Trophoblast cell (in vitro differentiated cells and primary cell): ENCODE data around the gene MRPL28.
"Not testable (repeated sequence)": the region's sequence is repeated elsewhere in the genome, so short reads cannot be mapped to it uniquely, and the experiment has no call there.

Source experiments
- DNase-seq, 2 donors: peaks; one replicate each; pipeline ENCODE4 v3.0.0-alpha.2; 2016
- H2AFZ ChIP-seq: 2 replicates; pipeline ENCODE4 v1.6.1; 2013; ENCODE audit warnings: low read length, moderate library complexity, mild to moderate bottlenecking; ENCODE audit not compliant: insufficient read depth, poor library complexity
- H2AK5ac ChIP-seq: 2 replicates; pipeline ENCODE4 v1.6.1; 2013; ENCODE audit warnings: mild to moderate bottlenecking, low read length
- H2BK120ac ChIP-seq: 2 replicates; pipeline ENCODE4 v1.6.1; 2013; ENCODE audit warnings: low read length, mild to moderate bottlenecking, moderate library complexity; ENCODE audit not compliant: insufficient read depth, poor library complexity
- H2BK12ac ChIP-seq: 2 replicates; pipeline ENCODE4 v1.6.1; 2013; ENCODE audit warnings: mild to moderate bottlenecking, low read length, moderate library complexity
- H2BK5ac ChIP-seq: 2 replicates; pipeline ENCODE4 v1.6.1; 2013; ENCODE audit warnings: low read length, low read depth, moderate library complexity, mild to moderate bottlenecking; ENCODE audit not compliant: poor library complexity
- H3K14ac ChIP-seq: 2 replicates; pipeline ENCODE4 v1.6.1; 2013; ENCODE audit warnings: mild to moderate bottlenecking, low read length
- H3K18ac ChIP-seq: 2 replicates; pipeline ENCODE4 v1.6.1; 2013; ENCODE audit warnings: mild to moderate bottlenecking, low read length
- H3K23ac ChIP-seq: 2 replicates; pipeline ENCODE4 v1.6.1; 2013; ENCODE audit warnings: low read length
- H3K27ac ChIP-seq: 2 replicates; pipeline ENCODE4 v1.5.1; 2013; ENCODE audit warnings: low read depth, mild to moderate bottlenecking, inconsistent platforms, low read length, moderate library complexity
- H3K27me3 ChIP-seq: 2 replicates; pipeline ENCODE4 v1.6.1; 2013; ENCODE audit warnings: inconsistent platforms, mild to moderate bottlenecking, low read length, moderate library complexity; ENCODE audit not compliant: insufficient read depth
- H3K36me3 ChIP-seq, 2 experiments: 1 replicate in 1 of 2; 2 replicates in 1 of 2; pipeline ENCODE4 v1.6.1; 2013; ENCODE audit warnings: low read length in 2 of 2, mild to moderate bottlenecking in 2 of 2, moderate library complexity in 1 of 2; ENCODE audit not compliant: insufficient read depth in 2 of 2, control insufficient read depth in 1 of 2
- H3K4ac ChIP-seq: 2 replicates; pipeline ENCODE4 v1.6.1; 2013; ENCODE audit warnings: low read depth, mild to moderate bottlenecking, low read length, moderate library complexity
- H3K4me1 ChIP-seq, 2 experiments: 1 replicate in 1 of 2; 2 replicates in 1 of 2; pipeline ENCODE4 v1.6.1; 2013; ENCODE audit warnings: low read length in 2 of 2, mild to moderate bottlenecking in 2 of 2, moderate library complexity in 1 of 2; ENCODE audit not compliant: insufficient read depth in 2 of 2, control insufficient read depth in 1 of 2
- H3K4me2 ChIP-seq: 2 replicates; pipeline ENCODE4 v1.6.1; 2013; ENCODE audit warnings: inconsistent platforms, mild to moderate bottlenecking, low read length, moderate library complexity
- H3K4me3 ChIP-seq: 2 replicates; pipeline ENCODE4 v1.5.1; 2013; ENCODE audit warnings: mild to moderate bottlenecking, low read depth, low read length, inconsistent platforms
- H3K79me1 ChIP-seq: one replicate; pipeline ENCODE4 v1.6.1; 2013; ENCODE audit warnings: low read length
- H3K79me2 ChIP-seq: 2 replicates; pipeline ENCODE4 v1.6.1; 2013; ENCODE audit warnings: low read length, mild to moderate bottlenecking; ENCODE audit not compliant: control insufficient read depth, insufficient read depth, poor library complexity
- H3K9ac ChIP-seq: 2 replicates; pipeline ENCODE4 v1.6.1; 2013; ENCODE audit warnings: mild to moderate bottlenecking, low read length
- H3K9me3 ChIP-seq: 2 replicates; pipeline ENCODE4 v1.6.1; 2013; ENCODE audit warnings: low read depth, mild to moderate bottlenecking, control low read depth, inconsistent platforms, low read length; ENCODE audit not compliant: insufficient read depth
- H4K12ac ChIP-seq: 2 replicates; pipeline ENCODE4 v1.6.1; 2013; ENCODE audit warnings: low read depth, mild to moderate bottlenecking, low read length, moderate library complexity
- H4K8ac ChIP-seq: 2 replicates; pipeline ENCODE4 v1.6.1; 2013; ENCODE audit warnings: low read depth, mild to moderate bottlenecking, low read length, moderate library complexity
- H4K91ac ChIP-seq: one replicate; pipeline ENCODE4 v1.6.1; 2013; ENCODE audit warnings: low read depth, mild to moderate bottlenecking, low read length, moderate library complexity
- WGBS: extraction: QIAGEN DNeasy Blood & Tissue Kit; methylation state at CpG from one replicate; pipeline ENCODE4 v1.1.7; 2013; ENCODE audit warnings: missing lambda C conversion rate; ENCODE audit not compliant: insufficient read length, insufficient coverage; ENCODE audit errors: extremely low coverage; 5-methylcytosine and 5-hydroxymethylcytosine counted together

MRPL28 gene

GRCh38 chr16:378821-379182 is 8.5 kb upstream of the MRPL28 start:
- no peak overlapping the region for H3K9ac ChIP-seq
- H3K27ac ChIP-seq: no peak overlapping the region
- no peak overlapping the region for H3K4ac ChIP-seq
- no peak overlapping the region for H3K4me3 ChIP-seq
- H3K4me2 ChIP-seq: no peak overlapping the region
- no peak overlapping the region for H2BK120ac ChIP-seq
- peaks cover 39 to 42% of the 10 kb centered on the region in 2 experiments for H3K36me3 ChIP-seq
- H3K9me3 ChIP-seq: peaks cover 3% of the 10 kb centered on the region
- no CpG with 5 or more reads among the region's 14 CpGs for WGBS
- no peak overlapping the region for H3K14ac ChIP-seq
- no peak overlapping the region for H2AK5ac ChIP-seq
- no peak for DNase-seq
- no peak overlapping the region for H3K23ac ChIP-seq
- H3K4me1 ChIP-seq: peaks cover 8 to 20% of the 10 kb centered on the region in 2 experiments
- H2BK5ac ChIP-seq: no peak overlapping the region
- no peaks in the 10 kb centered on the region for H3K27me3 ChIP-seq
- no peak overlapping the region for H3K18ac ChIP-seq
- H3K79me2 ChIP-seq: peaks cover 16% of the 10 kb centered on the region
- no peak overlapping the region for H2BK12ac ChIP-seq
- H4K12ac ChIP-seq: no peak overlapping the region
- no peak overlapping the region for H2AFZ ChIP-seq
- peaks cover 18% of the 10 kb centered on the region for H3K79me1 ChIP-seq
- H4K8ac ChIP-seq: no peak overlapping the region
- no peak overlapping the region for H4K91ac ChIP-seq

- not testable (repeated sequence) for H3K27ac ChIP-seq, H3K4me2 ChIP-seq
- no CpG with 5 or more reads among the region's 36 CpGs for WGBS
Observed at GRCh38 chr16:378113-378820, 7.9 kb upstream of the MRPL28 start.

GRCh38 chr16:377419-377951 is 7.1 kb upstream of the MRPL28 start:
- H2BK12ac ChIP-seq: no peak overlapping the region
- H3K79me2 ChIP-seq: peaks cover 16% of the 10 kb centered on the region
- no peak overlapping the region for H3K14ac ChIP-seq
- no peak for DNase-seq
- peaks cover 3% of the 10 kb centered on the region for H3K9me3 ChIP-seq
- no peak overlapping the region for H3K9ac ChIP-seq
- H3K18ac ChIP-seq: no peak overlapping the region
- no peak overlapping the region for H4K12ac ChIP-seq
- no peak overlapping the region for H3K23ac ChIP-seq
- H3K4me1 ChIP-seq: peaks cover 8 to 17% of the 10 kb centered on the region in 2 experiments
- no CpG with 5 or more reads among the region's 42 CpGs for WGBS
- H2BK120ac ChIP-seq: no peak overlapping the region
- no peak overlapping the region for H3K4me2 ChIP-seq
- H2BK5ac ChIP-seq: no peak overlapping the region
- no peak overlapping the region for H2AK5ac ChIP-seq
- H3K4ac ChIP-seq: no peak overlapping the region
- no peak overlapping the region for H3K4me3 ChIP-seq
- no peak overlapping the region for H4K8ac ChIP-seq
- H3K27ac ChIP-seq: no peak overlapping the region
- H4K91ac ChIP-seq: no peak overlapping the region
- H3K27me3 ChIP-seq: no peaks in the 10 kb centered on the region
- peaks cover 52 to 54% of the 10 kb centered on the region in 2 experiments for H3K36me3 ChIP-seq
- H3K79me1 ChIP-seq: peaks cover 14% of the 10 kb centered on the region
- H2AFZ ChIP-seq: no peak overlapping the region

More at GRCh38 chr16:378113-378820, 7.9 kb upstream of the MRPL28 start:
- not testable (repeated sequence) for H3K9ac ChIP-seq, H2AFZ ChIP-seq, H3K14ac ChIP-seq, H4K12ac ChIP-seq, H3K27me3 ChIP-seq, H4K91ac ChIP-seq, H3K9me3 ChIP-seq, H2BK5ac ChIP-seq, DNase-seq, H3K4ac ChIP-seq, H3K4me3 ChIP-seq, H2AK5ac ChIP-seq, H4K8ac ChIP-seq, H3K18ac ChIP-seq, H2BK12ac ChIP-seq, H2BK120ac ChIP-seq, H3K23ac ChIP-seq
- Histone ChIP-seq H3K36me3 (peaks cover 44 to 47% of the 10 kb centered on the region in 2 experiments), H3K79me1 (peaks cover 16% of the 10 kb centered on the region), H3K79me2 (peaks cover 16% of the 10 kb centered on the region), H3K4me1 (peaks cover 8 to 19% of the 10 kb centered on the region in 2 experiments)

- WGBS: no CpG with 5 or more reads among the region's 26 CpGs
- peaks cover 9% of the 10 kb centered on the region for H3K79me1 ChIP-seq
- no peaks in the 10 kb centered on the region for H3K27me3 ChIP-seq
- DNase-seq: no peak
- H3K4me3 ChIP-seq: peak overlapping the region; percentile 8
- H2AFZ ChIP-seq: no peak overlapping the region
- H4K12ac ChIP-seq: no peak overlapping the region
- no peak overlapping the region for H3K4me2 ChIP-seq
- peaks cover 12% of the 10 kb centered on the region for H3K79me2 ChIP-seq
- H2BK12ac ChIP-seq: no peak overlapping the region
- no peak overlapping the region for H3K9ac ChIP-seq
- H4K91ac ChIP-seq: no peak overlapping the region
- H2BK5ac ChIP-seq: no peak overlapping the region
- no peak overlapping the region for H4K8ac ChIP-seq
- H3K9me3 ChIP-seq: peaks cover 3% of the 10 kb centered on the region
- H3K23ac ChIP-seq: no peak overlapping the region
- H3K4me1 ChIP-seq: peaks cover 8 to 14% of the 10 kb centered on the region in 2 experiments
- no peak overlapping the region for H2BK120ac ChIP-seq
- no peak overlapping the region for H3K27ac ChIP-seq
- no peak overlapping the region for H3K18ac ChIP-seq
- peaks cover 58 to 60% of the 10 kb centered on the region in 2 experiments for H3K36me3 ChIP-seq
- H3K14ac ChIP-seq: no peak overlapping the region
- no peak overlapping the region for H3K4ac ChIP-seq
- no peak overlapping the region for H2AK5ac ChIP-seq
Observed at GRCh38 chr16:376817-377418, 6.6 kb upstream of the MRPL28 start.
